ENCODE measurements around the gene GNG4.
"Not testable (repeated sequence)": the region's sequence is repeated elsewhere in the genome, so short reads cannot be mapped to it uniquely, and the experiment has no call there.

Gene GNG4

GRCh38 chr1:235584973-235585372 lies 64.6 kb downstream of the GNG4 start:
- no peak for DNase-seq (ENCODE audit: low spot score)

GRCh38 chr1:235583511-235584001 lies 66.0 kb downstream of the GNG4 start:
- no peak for DNase-seq (ENCODE audit: low spot score)

- no peak for DNase-seq (ENCODE audit: low spot score)
These were observed 67.5 kb downstream of the GNG4 start for GRCh38 chr1:235582130-235582529.

GRCh38 chr1:235579891-235580290 lies 69.7 kb downstream of the GNG4 start:
- DNase-seq (ENCODE audit: low spot score) = no peak

- no peak for DNase-seq (ENCODE audit: low spot score)
These were observed 74.0 kb downstream of the GNG4 start for GRCh38 chr1:235575597-235575996.

GRCh38 chr1:235573880-235574279 lies 75.7 kb downstream of the GNG4 start:
- DNase-seq (ENCODE audit: low spot score) = no peak

- DNase-seq (ENCODE audit: low spot score) = not testable (repeated sequence)
These were observed 76.6 kb downstream of the GNG4 start for GRCh38 chr1:235572971-235573370.

- DNase-seq (ENCODE audit: low spot score) = no peak
These were observed 78.1 kb downstream of the GNG4 start for GRCh38 chr1:235571482-235571881.

GRCh38 chr1:235567812-235568503 lies 81.6 kb downstream of the GNG4 start:
- no peak for DNase-seq (ENCODE audit: low spot score)

GRCh38 chr1:235566084-235566483 lies 83.5 kb downstream of the GNG4 start:
- DNase-seq (ENCODE audit: low spot score) = no peak

- no peak for DNase-seq (ENCODE audit: low spot score)
These were observed 86.0 kb downstream of the GNG4 start for GRCh38 chr1:235563513-235564061.

GRCh38 chr1:235562589-235562988 lies 87.0 kb downstream of the GNG4 start:
- DNase-seq (ENCODE audit: low spot score) = no peak

- DNase-seq (ENCODE audit: low spot score) = no peak
These were observed 90.9 kb downstream of the GNG4 start for GRCh38 chr1:235558621-235559169.

GRCh38 chr1:235557495-235557894 lies 92.1 kb downstream of the GNG4 start:
- DNase-seq (ENCODE audit: low spot score) = no peak

- DNase-seq (ENCODE audit: low spot score) = no peak
These were observed 92.8 kb downstream of the GNG4 start for GRCh38 chr1:235556807-235557206.

- no peak for DNase-seq (ENCODE audit: low spot score)
These were observed 96.5 kb downstream of the GNG4 start for GRCh38 chr1:235553112-235553551.

- DNase-seq (ENCODE audit: low spot score) = no peak
These were observed 97.4 kb downstream of the GNG4 start for GRCh38 chr1:235552146-235552716.

GRCh38 chr1:235549351-235550139 lies 100.0 kb downstream of the GNG4 start:
- DNase-seq (ENCODE audit: low spot score) = no peak

GRCh38 chr1:235546369-235547155 lies 103.0 kb downstream of the GNG4 start:
- DNase-seq (ENCODE audit: low spot score) = not testable (repeated sequence)

- no peak for DNase-seq (ENCODE audit: low spot score)
These were observed 104.2 kb downstream of the GNG4 start for GRCh38 chr1:235545292-235545930.

GRCh38 chr1:235542845-235543244 lies 106.7 kb downstream of the GNG4 start:
- not testable (repeated sequence) for DNase-seq (ENCODE audit: low spot score)
